HEK293 (cell line): ENCODE results near the gene FREM1.

ENCODE experiments used
- CTCF ChIA-PET: fragments of 350-600 bp; formaldehyde crosslinking; extraction: SDS; loops from one replicate; lab custom pipeline; 2021; ENCODE audit warnings: antibody characterized with exemption; lab: Yijun Ruan, JAX
- POLR2A ChIA-PET: fragments of 300-600 bp; formaldehyde crosslinking; extraction: SDS; loops from one replicate; lab custom pipeline; 2020; ENCODE audit warnings: antibody characterized with exemption, inconsistent platforms; lab: Yijun Ruan, JAX
- H3K27ac ChIP-seq: fragments of 200-500 bp; sonication (Bioruptor generic); 2 replicates; pipeline ENCODE4 v1.5.1; 2014; ENCODE audit warnings: low read depth, low read length, control low read depth, inconsistent platforms; ENCODE audit errors: extremely low read depth
- H3K36me3 ChIP-seq, 2 experiments: fragments of 200-500 bp in 1 of 2; sonication (Bioruptor generic) in 1 of 2; 1 replicate in 1 of 2; 2 replicates in 1 of 2; pipeline ENCODE4 v1.5.1; 2014 to 2017; ENCODE audit warnings: inconsistent platforms in 2 of 2, low read length in 2 of 2; ENCODE audit not compliant: control insufficient read depth in 2 of 2, insufficient read depth in 1 of 2
- H3K4me1 ChIP-seq: fragments of 200-500 bp; sonication (Bioruptor generic); 2 replicates; pipeline ENCODE4 v1.5.1; 2014; ENCODE audit warnings: mild to moderate bottlenecking, low read length, inconsistent platforms; ENCODE audit not compliant: control insufficient read depth, insufficient read depth
- H3K4me3 ChIP-seq: 2 replicates; pipeline ENCODE4 v1.5.1; 2011; ENCODE audit warnings: low read depth, mild to moderate bottlenecking, control low read depth, low read length, moderate library complexity
- H3K9me3 ChIP-seq: fragments of 200-500 bp; sonication (Bioruptor generic); 2 replicates; pipeline ENCODE4 v1.5.1; 2014; ENCODE audit warnings: low read depth, low read length, inconsistent platforms; ENCODE audit not compliant: control insufficient read depth, insufficient read depth
- BCL11A ChIP-seq: fragments of 450-650 bp; formaldehyde crosslinking; IDR thresholded peaks from 2 replicates; pipeline ENCODE4 v1.5.1; 2016; ENCODE audit warnings: low read depth, missing biosample characterization, missing genetic modification characterization
- GFI1B ChIP-seq: fragments of 450-650 bp; formaldehyde crosslinking; IDR thresholded peaks from 2 replicates; pipeline ENCODE4 v1.5.1; 2016; ENCODE audit warnings: missing biosample characterization, missing genetic modification characterization
- KLF7 ChIP-seq: fragments of 450-650 bp; formaldehyde crosslinking; IDR thresholded peaks from 2 replicates; pipeline ENCODE4 v1.5.1; 2016; ENCODE audit warnings: missing biosample characterization, missing genetic modification characterization, borderline replicate concordance
- OVOL3 ChIP-seq: fragments of 450-650 bp; formaldehyde crosslinking; IDR thresholded peaks from 2 replicates; pipeline ENCODE4 v1.5.1; 2016; ENCODE audit warnings: missing biosample characterization, missing genetic modification characterization
- SCRT1 ChIP-seq: fragments of 450-650 bp; formaldehyde crosslinking; IDR thresholded peaks from 2 replicates; pipeline ENCODE4 v1.5.1; 2016; ENCODE audit warnings: missing biosample characterization, missing genetic modification characterization, borderline replicate concordance
- SCRT2 ChIP-seq: fragments of 450-650 bp; formaldehyde crosslinking; IDR thresholded peaks from 2 replicates; pipeline ENCODE4 v1.5.1; 2016; ENCODE audit warnings: missing biosample characterization, missing genetic modification characterization
- ZBTB8A ChIP-seq: fragments of 450-650 bp; formaldehyde crosslinking; IDR thresholded peaks from 2 replicates; pipeline ENCODE4 v1.5.1; 2016; ENCODE audit warnings: missing biosample characterization, missing genetic modification characterization
- ZNF10 ChIP-seq: fragments of 450-650 bp; formaldehyde crosslinking; IDR thresholded peaks from 2 replicates; pipeline ENCODE4 v1.5.1; 2017; ENCODE audit warnings: missing biosample characterization, missing genetic modification characterization
- ZNF114 ChIP-seq: fragments of 450-650 bp; formaldehyde crosslinking; IDR thresholded peaks from 2 replicates; pipeline ENCODE4 v1.5.0; 2017; ENCODE audit warnings: missing biosample characterization, missing genetic modification characterization
- ZNF132 ChIP-seq: fragments of 450-650 bp; formaldehyde crosslinking; IDR thresholded peaks from 2 replicates; pipeline ENCODE4 v1.5.1; 2017; ENCODE audit warnings: missing biosample characterization, missing genetic modification characterization, borderline replicate concordance
- ZNF146 ChIP-seq: fragments of 450-650 bp; formaldehyde crosslinking; IDR thresholded peaks from 2 replicates; pipeline ENCODE4 v1.5.1; 2016; ENCODE audit warnings: missing biosample characterization, missing genetic modification characterization
- ZNF169 ChIP-seq: fragments of 450-650 bp; formaldehyde crosslinking; IDR thresholded peaks from 2 replicates; pipeline ENCODE4 v1.5.1; 2016; ENCODE audit warnings: missing biosample characterization, missing genetic modification characterization
- ZNF223 ChIP-seq: fragments of 450-650 bp; formaldehyde crosslinking; IDR thresholded peaks from 2 replicates; pipeline ENCODE4 v1.5.1; 2016; ENCODE audit warnings: missing biosample characterization, missing genetic modification characterization
- ZNF248 ChIP-seq: fragments of 450-650 bp; formaldehyde crosslinking; IDR thresholded peaks from 2 replicates; pipeline ENCODE4 v1.5.1; 2017; ENCODE audit warnings: missing biosample characterization, missing genetic modification characterization
- ZNF366 ChIP-seq: fragments of 450-650 bp; formaldehyde crosslinking; conservative IDR thresholded peaks from 2 replicates; pipeline ENCODE4 v1.5.1; 2016; ENCODE audit warnings: missing biosample characterization, missing genetic modification characterization
- ZNF423 ChIP-seq: fragments of 450-650 bp; formaldehyde crosslinking; IDR thresholded peaks from 2 replicates; pipeline ENCODE4 v1.5.1; 2016; ENCODE audit warnings: missing biosample characterization, missing genetic modification characterization
- ZNF426 ChIP-seq: fragments of 450-650 bp; formaldehyde crosslinking; IDR thresholded peaks from 2 replicates; pipeline ENCODE4 v1.5.1; 2017; ENCODE audit warnings: missing biosample characterization, missing genetic modification characterization, mild to moderate bottlenecking, inconsistent platforms, moderate library complexity
- ZNF510 ChIP-seq: fragments of 450-650 bp; formaldehyde crosslinking; IDR thresholded peaks from 2 replicates; pipeline ENCODE4 v1.5.1; 2018; ENCODE audit warnings: mild to moderate bottlenecking, missing genetic modification characterization, missing biosample characterization; ENCODE audit not compliant: insufficient replicate concordance
- ZNF529 ChIP-seq: fragments of 450-650 bp; formaldehyde crosslinking; IDR thresholded peaks from 2 replicates; pipeline ENCODE4 v1.5.1; 2017; ENCODE audit warnings: missing genetic modification characterization, missing biosample characterization; ENCODE audit not compliant: insufficient replicate concordance
- ZNF555 ChIP-seq: fragments of 450-650 bp; formaldehyde crosslinking; conservative IDR thresholded peaks from 2 replicates; pipeline ENCODE4 v1.5.1; 2017; ENCODE audit warnings: missing biosample characterization, mild to moderate bottlenecking, missing genetic modification characterization, inconsistent platforms
- ZNF558 ChIP-seq: fragments of 450-650 bp; formaldehyde crosslinking; IDR thresholded peaks from 2 replicates; pipeline ENCODE4 v1.5.1; 2016; ENCODE audit warnings: missing biosample characterization, missing genetic modification characterization
- ZNF585B ChIP-seq: fragments of 450-650 bp; formaldehyde crosslinking; IDR thresholded peaks from 2 replicates; pipeline ENCODE4 v1.5.1; 2016; ENCODE audit warnings: missing biosample characterization, missing genetic modification characterization
- ZNF621 ChIP-seq: fragments of 450-650 bp; formaldehyde crosslinking; IDR thresholded peaks from 2 replicates; pipeline ENCODE4 v1.5.1; 2017; ENCODE audit warnings: missing biosample characterization, missing genetic modification characterization
- ZNF658 ChIP-seq: fragments of 450-650 bp; formaldehyde crosslinking; IDR thresholded peaks from 2 replicates; pipeline ENCODE4; 2016; ENCODE audit warnings: missing biosample characterization, missing genetic modification characterization
- ZNF664 ChIP-seq: fragments of 450-650 bp; formaldehyde crosslinking; IDR thresholded peaks from 2 replicates; pipeline ENCODE4 v1.5.1; 2016; ENCODE audit warnings: missing biosample characterization, missing genetic modification characterization
- ZNF792 ChIP-seq: fragments of 450-650 bp; formaldehyde crosslinking; IDR thresholded peaks from 2 replicates; pipeline ENCODE4 v1.5.1; 2016; ENCODE audit warnings: missing biosample characterization, missing genetic modification characterization
- TF ChIP-seq, protein P1 (sequence below): fragments of 450-650 bp; formaldehyde crosslinking; IDR thresholded peaks from 2 replicates; pipeline ENCODE4 v1.5.1; 2016; ENCODE audit warnings: missing biosample characterization, missing genetic modification characterization
- TF ChIP-seq, protein P2 (sequence below): fragments of 450-650 bp; formaldehyde crosslinking; IDR thresholded peaks from 2 replicates; pipeline ENCODE4 v1.5.1; 2017; ENCODE audit warnings: missing biosample characterization, mild to moderate bottlenecking, missing genetic modification characterization, moderate library complexity
- TF ChIP-seq, protein P3 (sequence below): fragments of 450-650 bp; formaldehyde crosslinking; IDR thresholded peaks from 2 replicates; pipeline ENCODE4 v1.5.1; 2016; ENCODE audit warnings: missing biosample characterization, missing genetic modification characterization

Gene FREM1

DNA sequence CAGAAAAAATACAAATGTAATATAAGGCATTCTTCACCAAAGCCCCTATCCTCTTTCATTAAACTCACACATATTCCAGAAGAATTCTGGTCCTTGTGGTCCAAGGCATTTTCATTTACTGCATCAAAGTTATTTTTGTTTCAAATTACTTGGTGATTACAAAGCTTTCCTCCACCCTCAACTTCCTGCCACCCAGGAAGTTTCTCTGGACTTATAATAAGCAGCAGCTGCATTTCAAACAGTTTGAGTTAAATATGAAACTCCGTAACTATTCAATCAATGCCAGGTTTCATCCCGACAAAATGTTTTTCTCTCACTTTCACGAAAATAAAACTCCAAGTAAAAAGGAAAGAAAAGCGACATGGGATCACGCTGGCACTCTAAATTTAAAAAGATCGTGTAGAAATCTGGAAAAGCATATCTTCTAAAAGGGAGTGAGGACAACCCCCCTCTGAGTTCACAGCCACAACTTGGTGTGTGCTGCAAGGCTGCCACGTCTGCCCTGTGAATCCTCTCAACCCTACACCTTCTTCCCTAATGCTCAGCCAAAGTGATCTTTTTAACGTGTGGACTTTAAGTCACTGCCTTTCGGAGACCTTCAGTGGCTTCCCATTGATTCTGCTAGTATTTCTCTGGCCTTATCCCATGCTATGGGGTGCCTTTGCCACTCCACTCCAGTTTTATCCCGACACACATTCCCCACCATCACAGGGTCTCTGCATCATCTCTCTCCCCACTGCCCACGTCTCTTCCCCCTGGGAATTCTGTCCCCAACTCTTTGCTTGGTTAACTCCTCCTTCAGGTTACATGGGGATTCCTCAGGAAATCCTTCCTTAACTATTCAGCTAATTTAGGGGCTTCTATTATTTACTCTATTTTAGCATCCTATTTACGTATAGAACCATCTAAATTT lies 96.6 kb downstream of the FREM1 start:
- no peak overlapping the region for H3K4me3 ChIP-seq
- no peaks in the 10 kb centered on the region for H3K9me3 ChIP-seq
- H3K27ac ChIP-seq = no peak overlapping the region
- H3K4me1 ChIP-seq = no peaks in the 10 kb centered on the region
- POLR2A ChIA-PET = no interaction called here
- CTCF ChIA-PET = interaction anchor here (0.7 kb wide), 1 partner anchor 18 kb away, joined by 5 read pairs; no protein-coding TSS in a partner anchor
- TF ChIP-seq ZNF792 (tag by site-specific recombination) (no peak), KLF7 (tag by site-specific recombination) (no peak), ZNF10 (tag by site-specific recombination) (no peak), ZNF423 (no peak), ZNF529 (no peak), BCL11A (tag by site-specific recombination) (no peak), ZNF558 (tag by site-specific recombination) (no peak), ZNF114 (tag by site-specific recombination) (no peak), ZNF223 (tag by site-specific recombination) (no peak), ZNF146 (tag by site-specific recombination) (no peak), ZNF366 (tag by site-specific recombination) (no peak), ZNF426 (tag by site-specific recombination) (no peak), ZNF132 (tag by site-specific recombination) (no peak), OVOL3 (tag by site-specific recombination) (no peak), GFI1B (no peak), ZNF585B (tag by site-specific recombination) (no peak), SCRT1 (tag by site-specific recombination) (no peak), ZNF169 (tag by site-specific recombination) (no peak)
- TF ChIP-seq, protein P1, sequence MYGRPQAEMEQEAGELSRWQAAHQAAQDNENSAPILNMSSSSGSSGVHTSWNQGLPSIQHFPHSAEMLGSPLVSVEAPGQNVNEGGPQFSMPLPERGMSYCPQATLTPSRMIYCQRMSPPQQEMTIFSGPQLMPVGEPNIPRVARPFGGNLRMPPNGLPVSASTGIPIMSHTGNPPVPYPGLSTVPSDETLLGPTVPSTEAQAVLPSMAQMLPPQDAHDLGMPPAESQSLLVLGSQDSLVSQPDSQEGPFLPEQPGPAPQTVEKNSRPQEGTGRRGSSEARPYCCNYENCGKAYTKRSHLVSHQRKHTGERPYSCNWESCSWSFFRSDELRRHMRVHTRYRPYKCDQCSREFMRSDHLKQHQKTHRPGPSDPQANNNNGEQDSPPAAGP (tag by site-specific recombination) = no peak
- TF ChIP-seq, protein P2, sequence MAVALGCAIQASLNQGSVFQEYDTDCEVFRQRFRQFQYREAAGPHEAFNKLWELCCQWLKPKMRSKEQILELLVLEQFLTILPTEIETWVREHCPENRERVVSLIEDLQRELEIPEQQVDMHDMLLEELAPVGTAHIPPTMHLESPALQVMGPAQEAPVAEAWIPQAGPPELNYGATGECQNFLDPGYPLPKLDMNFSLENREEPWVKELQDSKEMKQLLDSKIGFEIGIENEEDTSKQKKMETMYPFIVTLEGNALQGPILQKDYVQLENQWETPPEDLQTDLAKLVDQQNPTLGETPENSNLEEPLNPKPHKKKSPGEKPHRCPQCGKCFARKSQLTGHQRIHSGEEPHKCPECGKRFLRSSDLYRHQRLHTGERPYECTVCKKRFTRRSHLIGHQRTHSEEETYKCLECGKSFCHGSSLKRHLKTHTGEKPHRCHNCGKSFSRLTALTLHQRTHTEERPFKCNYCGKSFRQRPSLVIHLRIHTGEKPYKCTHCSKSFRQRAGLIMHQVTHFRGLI (tag by site-specific recombination) = no peak
- H3K36me3 ChIP-seq = peaks cover 0 to 4% of the 10 kb centered on the region in 2 experiments; a peak in 1 of 3 replicates

DNA sequence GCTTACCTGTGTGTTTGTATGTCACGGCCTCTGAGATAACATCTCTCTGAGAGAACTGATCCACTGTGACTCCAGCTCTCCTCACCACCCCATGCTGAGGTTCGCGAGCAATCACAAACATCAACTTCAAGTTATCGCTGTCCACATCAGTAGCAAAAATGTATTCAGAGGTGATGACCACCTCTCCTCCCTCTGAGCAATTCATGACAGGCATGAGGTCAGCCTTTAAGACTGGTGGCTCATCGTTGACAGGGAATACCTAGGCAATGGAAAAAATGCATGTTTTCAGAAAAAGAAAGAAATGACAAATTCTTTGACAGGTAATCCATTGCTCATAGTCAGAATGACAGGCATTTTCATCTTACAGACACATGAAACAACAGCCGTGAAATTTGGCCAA lies 97.4 kb downstream of the FREM1 start:
- ChIA-PET POLR2A (no interaction called here), CTCF (no interaction called here)
- peaks cover 0 to 6% of the 10 kb centered on the region in 2 experiments; a peak in 1 of 3 replicates for H3K36me3 ChIP-seq
- no peak overlapping the region for H3K27ac ChIP-seq
- H3K4me1 ChIP-seq = no peaks in the 10 kb centered on the region
- no peaks in the 10 kb centered on the region for H3K9me3 ChIP-seq
- no peak overlapping the region for H3K4me3 ChIP-seq
- TF ChIP-seq ZNF248 (tag by site-specific recombination) (no peak), GFI1B (no peak), ZNF510 (tag by site-specific recombination) (no peak), ZNF658 (tag by site-specific recombination) (no peak), ZNF423 (no peak), ZNF664 (tag by site-specific recombination) (no peak), OVOL3 (tag by site-specific recombination) (no peak), ZNF621 (tag by site-specific recombination) (no peak), SCRT2 (tag by site-specific recombination) (no peak), ZBTB8A (tag by site-specific recombination) (no peak), ZNF555 (no peak), ZNF366 (tag by site-specific recombination) (no peak)
- TF ChIP-seq, protein P3, sequence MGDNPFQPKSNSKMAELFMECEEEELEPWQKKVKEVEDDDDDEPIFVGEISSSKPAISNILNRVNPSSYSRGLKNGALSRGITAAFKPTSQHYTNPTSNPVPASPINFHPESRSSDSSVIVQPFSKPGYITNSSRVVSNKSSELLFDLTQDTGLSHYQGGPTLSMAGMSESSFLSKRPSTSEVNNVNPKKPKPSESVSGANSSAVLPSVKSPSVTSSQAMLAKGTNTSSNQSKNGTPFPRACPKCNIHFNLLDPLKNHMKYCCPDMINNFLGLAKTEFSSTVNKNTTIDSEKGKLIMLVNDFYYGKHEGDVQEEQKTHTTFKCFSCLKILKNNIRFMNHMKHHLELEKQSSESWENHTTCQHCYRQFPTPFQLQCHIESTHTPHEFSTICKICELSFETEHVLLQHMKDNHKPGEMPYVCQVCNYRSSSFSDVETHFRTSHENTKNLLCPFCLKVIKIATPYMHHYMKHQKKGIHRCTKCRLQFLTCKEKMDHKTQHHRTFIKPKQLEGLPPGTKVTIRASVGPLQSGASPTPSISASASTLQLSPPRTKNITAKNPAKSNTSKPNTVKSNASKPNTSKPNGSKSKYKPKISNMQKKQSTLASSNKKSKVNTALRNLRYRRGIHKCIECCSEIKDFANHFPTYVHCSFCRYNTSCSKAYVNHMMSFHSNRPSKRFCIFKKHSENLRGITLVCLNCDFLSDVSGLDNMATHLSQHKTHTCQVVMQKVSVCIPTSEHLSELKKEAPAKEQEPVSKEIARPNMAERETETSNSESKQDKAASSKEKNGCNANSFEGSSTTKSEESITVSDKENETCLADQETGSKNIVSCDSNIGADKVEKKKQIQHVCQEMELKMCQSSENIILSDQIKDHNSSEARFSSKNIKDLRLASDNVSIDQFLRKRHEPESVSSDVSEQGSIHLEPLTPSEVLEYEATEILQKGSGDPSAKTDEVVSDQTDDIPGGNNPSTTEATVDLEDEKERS (tag by site-specific recombination) = no peak
- TF ChIP-seq, protein P1 (tag by site-specific recombination) = no peak
